ENCODE measurements around the gene JAML.
"Not testable (repeated sequence)": the region's sequence is repeated elsewhere in the genome, so short reads cannot be mapped to it uniquely, and the experiment has no call there.

JAML gene

DNA sequence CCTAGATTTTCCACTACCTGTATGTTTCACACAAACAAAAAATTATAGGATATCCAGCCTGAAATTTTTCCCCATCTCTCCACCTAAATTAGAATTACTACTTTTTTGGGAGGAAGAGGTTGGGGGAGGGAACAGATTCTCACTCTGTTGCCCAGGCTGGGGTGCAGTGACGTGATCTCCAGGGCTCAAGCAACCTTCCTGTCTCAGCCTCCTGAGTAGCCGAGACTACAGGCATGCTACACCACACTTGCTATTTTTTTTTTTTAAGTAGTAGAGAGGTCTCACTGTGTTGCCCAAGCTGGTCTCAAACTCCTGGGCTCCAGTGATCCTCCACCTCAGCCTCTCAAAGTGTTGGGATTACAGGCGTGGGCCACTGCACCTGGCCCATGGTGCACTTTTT, 9.5 kb downstream of the JAML start:
- no peak for DNase-seq

DNA sequence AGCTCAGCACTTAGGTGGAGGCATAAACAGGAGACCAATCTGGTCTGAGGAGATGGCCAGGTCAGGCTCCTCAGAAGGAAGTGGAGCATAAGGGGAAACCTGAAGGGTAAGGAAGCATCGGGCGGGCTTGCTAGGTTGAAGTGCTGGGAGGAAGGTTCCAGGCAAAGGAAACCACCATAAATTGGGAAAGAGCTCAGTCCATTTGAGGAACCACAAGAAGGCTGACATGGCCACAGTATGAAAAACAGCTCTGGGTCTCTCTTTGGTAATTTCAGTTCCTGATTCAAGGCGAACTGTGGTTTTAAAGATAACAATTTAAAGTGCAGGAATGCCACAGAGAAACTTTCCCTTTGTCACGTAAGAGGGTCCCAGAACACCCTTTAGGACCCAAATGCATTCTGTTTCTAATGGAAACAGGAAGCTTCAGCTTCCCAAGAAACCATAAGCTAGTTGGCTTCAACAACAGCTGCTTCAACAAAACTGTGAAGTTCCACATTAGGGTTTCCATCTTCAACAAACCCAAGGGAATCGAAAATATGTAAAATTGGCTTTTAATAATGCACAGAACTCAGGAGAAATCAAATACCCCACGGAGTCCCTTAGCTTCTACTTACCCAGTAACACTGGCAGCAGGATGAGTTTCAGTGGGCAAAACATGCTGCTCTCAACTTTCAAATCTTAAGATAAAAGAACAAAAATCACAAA, 10.4 kb downstream of the JAML start:
- no peak for DNase-seq

DNA sequence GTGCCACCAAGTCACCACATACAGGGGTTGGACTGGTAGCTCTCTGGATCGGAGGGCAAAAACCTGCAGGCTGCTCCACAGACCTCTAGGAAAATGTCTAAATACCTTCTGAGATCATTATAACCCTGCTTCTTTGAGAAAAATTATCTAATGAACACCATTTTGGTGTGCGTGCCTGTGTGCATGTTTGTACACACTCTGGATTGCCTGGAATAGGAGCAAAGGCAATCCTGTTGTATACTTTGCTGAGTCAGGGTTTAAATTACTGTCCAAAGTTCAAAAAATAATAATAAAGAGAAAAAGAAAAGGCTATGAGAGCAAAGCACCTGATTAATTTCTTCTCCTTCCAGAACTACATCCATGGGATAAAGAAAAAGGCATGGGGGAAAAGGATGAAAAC, 11.0 kb downstream of the JAML start:
- DNase-seq, result no peak

GRCh38 chr11:118213201-118213600, 11.6 kb downstream of the JAML start:
- no peak for DNase-seq

DNA sequence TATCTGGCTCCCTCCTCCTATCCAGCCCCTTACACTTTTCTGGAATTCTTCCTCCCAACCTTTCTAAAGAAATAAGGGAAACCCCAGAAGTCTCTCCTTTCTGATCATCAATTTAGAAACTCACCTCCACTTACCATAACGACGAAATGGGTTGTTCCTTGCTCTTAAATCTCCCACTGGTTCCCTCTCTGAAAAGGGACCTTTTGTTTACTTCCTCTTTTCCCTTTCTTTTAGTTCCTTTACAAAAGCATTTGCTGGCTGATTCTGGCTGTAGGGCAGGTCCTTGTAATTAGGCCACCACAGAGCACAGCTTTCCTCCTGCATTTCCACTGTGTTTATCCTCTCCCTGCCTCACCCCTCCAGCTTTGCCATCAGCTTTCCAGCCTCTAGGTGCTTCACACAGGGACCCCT, 12.0 kb downstream of the JAML start:
- no peak for DNase-seq

DNA sequence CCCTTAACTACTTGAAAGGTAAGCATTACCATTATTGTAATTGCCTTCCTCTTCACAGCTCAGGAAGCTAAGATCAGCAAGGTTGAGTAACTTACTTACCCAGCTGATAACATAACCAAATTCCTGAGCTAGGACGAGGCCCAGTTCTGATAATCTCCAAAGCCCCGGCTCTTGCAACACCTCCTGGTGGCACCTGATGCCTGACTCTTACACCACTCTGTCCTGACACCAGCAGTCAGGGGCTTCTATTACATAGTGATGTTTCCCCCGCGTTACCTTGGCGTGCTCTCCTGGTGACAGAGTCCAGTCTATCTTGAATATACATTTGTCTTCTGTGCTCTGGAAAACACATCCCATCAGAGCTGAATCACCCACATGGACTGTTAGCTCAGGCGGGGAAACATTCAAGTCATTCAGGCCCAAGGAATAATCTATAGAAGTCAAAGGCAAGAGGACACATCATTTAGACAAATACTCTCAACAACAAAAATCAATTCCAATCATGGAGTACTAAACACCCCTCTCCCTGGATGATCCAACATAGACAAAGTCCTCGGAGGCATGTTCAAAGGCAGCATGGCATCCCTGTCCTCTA, 12.6 kb downstream of the JAML start:
- no peak for DNase-seq

DNA sequence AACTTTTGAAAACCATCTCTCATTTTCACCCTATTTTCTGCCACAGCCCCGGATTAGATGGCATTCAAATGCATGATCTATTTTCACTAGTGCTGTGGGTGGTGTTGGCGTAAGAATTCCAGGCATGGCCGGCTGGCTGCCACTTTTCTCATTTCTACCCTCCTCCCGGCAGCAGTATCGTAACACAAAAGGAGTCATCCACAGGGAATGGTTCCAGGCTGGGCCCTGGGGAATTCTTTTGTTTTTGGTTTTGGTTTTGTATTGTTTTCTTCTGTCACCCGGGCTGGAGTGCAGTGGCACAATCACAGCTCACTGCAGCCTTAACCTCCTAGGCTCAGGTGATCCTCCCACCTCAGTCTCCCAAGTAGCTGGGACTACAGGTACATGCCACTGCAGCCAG, 13.8 kb downstream of the JAML start:
- no peak for DNase-seq

DNA sequence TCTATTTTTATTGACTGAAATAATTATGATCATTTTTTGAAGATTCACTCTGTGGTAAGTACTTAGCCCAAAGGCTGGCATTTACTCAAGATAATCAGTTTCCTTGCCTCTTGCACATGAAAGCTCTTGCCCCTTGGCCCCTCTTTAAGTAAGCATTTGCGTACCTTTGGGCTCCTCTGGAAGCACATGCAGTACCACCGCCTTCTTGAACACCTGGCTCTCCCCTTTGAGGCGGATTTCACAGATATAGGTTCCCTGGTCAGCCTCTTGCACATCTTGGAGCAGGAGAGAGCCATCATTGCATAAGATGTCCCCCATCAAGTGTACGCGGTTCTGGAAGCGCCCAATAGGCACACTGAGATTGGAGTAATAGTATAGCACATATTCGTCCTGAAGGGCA, 14.5 kb downstream of the JAML start:
- no peak for DNase-seq

- DNase-seq, result no peak
Observed at GRCh38 chr11:118209033-118209432, 15.8 kb downstream of the JAML start.

DNA sequence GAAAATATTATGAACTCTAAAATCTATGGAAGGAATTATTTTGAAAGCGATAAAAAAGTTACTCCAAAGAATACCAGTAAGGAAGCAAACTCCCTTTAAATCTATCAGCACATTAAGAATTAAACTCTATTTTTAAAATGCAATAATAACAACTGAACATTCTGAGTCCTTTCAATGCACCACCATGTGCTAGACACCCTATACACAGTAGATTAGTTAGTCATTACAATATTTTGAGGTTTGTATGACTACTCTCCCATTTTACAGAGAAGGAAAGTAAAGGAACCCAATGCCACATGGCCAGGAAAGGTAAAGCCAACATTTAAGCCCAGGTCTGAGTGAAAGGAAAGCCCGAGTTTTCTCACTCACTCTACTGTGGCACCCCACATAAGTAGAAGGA, 17.7 kb downstream of the JAML start:
- DNase-seq, result no peak

GRCh38 chr11:118206391-118207031, 18.3 kb downstream of the JAML start:
- no peak for DNase-seq

DNA sequence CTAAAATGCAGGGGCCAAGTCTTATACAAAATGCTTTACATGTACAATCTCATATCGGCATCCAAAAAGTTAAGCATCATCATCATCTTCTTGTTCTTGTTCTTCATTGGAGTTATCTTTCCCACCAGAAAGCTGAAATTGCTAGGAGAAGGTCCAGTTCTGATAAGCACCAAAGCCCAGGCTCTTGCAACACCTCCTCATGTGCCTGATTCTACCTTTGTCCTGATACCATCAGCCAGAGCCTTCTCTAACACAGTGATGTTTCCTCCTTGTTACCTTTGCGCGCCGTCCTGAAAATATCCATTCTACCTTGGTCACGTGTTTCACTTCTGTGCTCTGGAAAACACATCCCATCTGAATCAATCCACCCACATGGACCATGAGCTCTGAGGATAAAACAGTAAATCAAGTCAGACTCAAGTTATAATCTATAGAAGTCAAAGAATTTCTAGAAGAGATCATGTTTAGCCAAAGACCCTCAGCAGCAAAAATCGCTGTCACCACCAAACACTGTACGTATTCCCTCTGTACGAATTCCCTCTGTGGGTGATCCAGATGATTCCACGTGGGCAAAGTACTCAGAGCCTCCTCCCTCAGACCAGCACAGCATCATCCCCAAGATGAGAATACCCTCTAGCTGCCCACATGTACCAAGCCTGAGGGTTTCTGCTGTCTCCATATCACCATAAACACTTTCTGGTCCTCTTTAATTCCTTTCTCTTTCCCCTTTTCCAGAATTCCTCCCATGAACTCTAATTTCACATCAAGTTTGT, 19.0 kb downstream of the JAML start:
- no peak for DNase-seq

DNA sequence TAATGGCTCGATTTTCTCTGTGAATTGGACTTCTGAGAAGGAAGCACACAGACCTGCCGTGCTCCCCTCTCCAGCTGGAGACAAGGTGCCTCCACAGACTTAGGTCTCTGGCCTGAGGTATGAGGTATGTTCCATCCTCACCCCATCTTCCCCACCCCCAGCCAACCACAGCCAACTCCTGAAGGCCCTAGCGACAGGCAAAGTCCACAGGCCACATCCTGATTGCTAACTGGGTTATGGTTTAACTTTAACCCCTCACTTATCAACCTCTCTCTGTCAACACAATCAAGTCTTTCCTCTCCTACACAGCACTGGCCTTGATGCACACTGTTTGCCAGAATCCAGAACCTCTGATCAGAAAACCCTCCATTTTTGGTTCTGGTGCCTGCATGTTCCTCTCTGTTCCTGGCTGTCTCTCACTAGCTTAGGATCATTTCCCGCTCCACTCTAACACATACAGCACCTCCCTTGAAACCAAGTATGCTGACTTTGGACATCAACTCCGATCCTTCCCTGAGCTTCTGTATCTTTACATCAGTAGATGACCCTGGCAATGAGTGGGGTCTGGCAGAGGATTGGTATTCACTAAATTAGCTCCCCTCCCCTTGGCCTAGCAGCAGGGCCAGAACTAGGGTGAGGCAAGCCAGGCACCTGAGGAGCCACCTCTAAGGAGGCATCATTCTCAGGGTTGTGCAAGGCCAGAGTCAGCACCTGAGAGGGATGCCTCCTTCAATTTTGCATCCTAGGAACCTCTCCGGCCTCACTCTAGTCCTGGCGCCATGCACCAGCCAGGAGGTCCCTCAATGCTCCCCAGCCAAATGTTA, 22.0 kb downstream of the JAML start:
- no peak for DNase-seq

- DNase-seq, result no peak
Observed at GRCh38 chr11:118201966-118202365, 22.8 kb downstream of the JAML start.

GRCh38 chr11:118200901-118201680, 23.7 kb downstream of the JAML start:
- DNase-seq, result no peak

DNA sequence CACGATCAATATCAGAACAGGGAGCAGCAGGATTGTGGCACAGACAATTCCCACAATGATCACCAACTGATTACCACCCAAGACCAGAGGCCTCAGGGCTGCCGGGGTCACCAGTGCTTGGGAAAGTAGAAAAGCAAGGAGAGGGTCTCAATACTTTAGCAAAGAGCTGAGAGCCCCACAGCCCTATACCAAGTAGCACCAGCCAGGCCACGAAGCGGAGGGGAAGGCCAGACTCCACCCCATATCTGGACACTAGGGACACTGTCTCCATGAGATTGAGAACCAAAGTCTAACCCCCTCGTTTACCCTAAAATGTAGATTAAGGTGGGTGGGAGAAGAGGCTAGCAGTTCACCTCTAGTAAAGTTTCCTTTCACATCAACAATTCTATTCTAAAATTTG, 24.3 kb downstream of the JAML start:
- DNase-seq, result no peak

DNA sequence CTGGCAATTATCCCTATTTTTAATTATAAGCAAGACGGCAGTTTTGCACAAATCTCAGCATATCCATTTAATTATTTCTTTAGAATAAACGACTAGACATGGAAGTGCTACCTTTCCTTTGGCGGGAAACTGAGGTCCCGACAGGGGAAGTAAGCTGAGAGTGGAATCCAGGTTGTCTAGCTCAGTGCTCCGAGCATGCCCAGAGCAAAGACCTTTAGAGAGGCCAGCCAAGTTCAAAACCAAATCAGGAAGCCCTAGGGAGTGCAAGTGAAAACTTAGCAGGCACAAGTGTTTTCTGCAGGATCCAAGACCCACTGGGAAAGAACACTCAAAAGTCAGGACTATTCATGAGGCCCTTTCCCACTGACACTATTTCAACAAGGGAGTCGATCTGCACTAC, 25.7 kb downstream of the JAML start:
- DNase-seq, result no peak

DNA sequence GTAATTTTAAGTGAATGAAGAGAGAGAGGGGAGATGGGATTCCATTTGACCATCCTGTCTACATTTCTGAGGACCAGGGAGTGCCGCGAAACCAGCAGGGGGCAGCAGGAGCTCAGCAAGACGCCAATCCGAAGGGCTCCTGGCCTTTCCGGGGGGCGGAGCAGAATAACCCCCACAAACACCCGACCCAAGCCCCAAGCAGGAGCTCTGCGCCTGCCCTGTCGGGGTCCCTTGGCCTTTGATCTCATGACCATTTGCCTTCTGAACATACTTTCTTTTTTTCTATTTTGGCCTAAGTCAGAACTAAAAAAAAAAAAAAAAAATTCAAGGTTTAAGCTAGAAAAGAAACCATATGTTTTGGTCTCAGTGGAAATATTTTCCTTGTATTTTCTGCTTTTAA, 26.4 kb downstream of the JAML start:
- DNase-seq, result no peak

- DNase-seq, result no peak
Observed at GRCh38 chr11:118194835-118195627, 29.8 kb downstream of the JAML start.

DNA sequence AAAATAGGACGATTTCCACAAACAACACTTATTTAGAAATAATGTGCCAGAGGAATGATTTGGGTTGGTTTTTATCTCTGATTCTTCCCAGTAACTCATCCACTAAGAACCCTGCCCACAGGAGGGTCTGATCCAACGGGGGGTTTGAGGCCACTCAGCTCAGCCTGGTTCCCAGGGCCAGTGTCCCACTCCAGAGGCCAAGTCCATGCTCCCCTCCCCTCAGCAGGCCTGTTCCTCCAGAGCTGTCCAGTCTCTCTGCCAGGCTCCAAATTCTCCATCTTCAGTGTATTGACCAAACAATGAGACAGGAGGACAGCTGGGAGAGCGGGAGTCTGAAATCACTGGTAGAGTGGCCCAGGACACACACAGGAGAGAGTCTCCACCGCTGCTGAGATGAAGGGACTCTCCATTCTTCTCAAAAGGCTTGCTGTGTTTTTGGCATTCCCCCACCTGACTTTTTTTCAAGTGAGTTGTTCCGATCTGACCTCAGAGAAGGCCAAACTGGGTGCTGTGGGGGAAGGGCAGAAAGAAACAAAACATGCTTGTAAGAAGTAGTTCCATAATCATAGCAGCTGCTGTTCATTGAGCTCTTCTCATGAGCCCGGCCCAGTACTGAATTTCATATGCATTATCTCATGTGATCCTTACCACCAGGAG, 30.8 kb downstream of the JAML start:
- no peak for DNase-seq

GRCh38 chr11:118192817-118193216, 32.0 kb downstream of the JAML start:
- not testable (repeated sequence) for DNase-seq

Data from cortex of kidney (tissue), 1 donor.